Upper lobe of left lung (tissue), 6 donors: Measurements from ENCODE around the gene ARAP2. TPM values are rescaled to one million over a fixed set of nuclear protein-coding genes. Genes with fewer than 3 reads are reported as not detected.

Experiments used
- ATAC-seq, 2 donors: fragments of 200-7000 bp; cut with Tn5 transposase; one replicate each; pipeline ENCODE4 v1.9.1; 2022; ENCODE audit warnings: mild to moderate bottlenecking in 2 of 2, moderate library complexity in 2 of 2; ENCODE audit not compliant: low FRiP score in 2 of 2
- DNase-seq, 2 donors: peaks; one replicate each; pipeline ENCODE4 v3.0.0-alpha.2; 2019 to 2020
- H3K27ac ChIP-seq, 4 donors: fragments of 200-600 bp; sonication (generic); one replicate each; pipeline ENCODE4 v1.5.1; 2016 to 2019
- H3K27me3 ChIP-seq, 4 donors: fragments of 200-600 bp; sonication (generic); one replicate each; pipeline ENCODE4 v1.5.1; 2017 to 2019
- H3K36me3 ChIP-seq, 4 donors: fragments of 200-600 bp; sonication (generic); one replicate each; pipeline ENCODE4 v1.5.1; 2016 to 2019
- H3K4me1 ChIP-seq, 4 donors: fragments of 200-600 bp; sonication (generic); one replicate each; pipeline ENCODE4 v1.5.1; 2018 to 2019
- H3K4me3 ChIP-seq, 4 donors: fragments of 200-600 bp; sonication (generic); one replicate each; pipeline ENCODE4 v1.5.1; 2017 to 2019; ENCODE audit warnings: mild to moderate bottlenecking in 2 of 4, moderate library complexity in 1 of 4
- H3K9me3 ChIP-seq, 4 donors: fragments of 200-600 bp; sonication (generic); one replicate each; pipeline ENCODE4 v1.5.1; 2018 to 2019
- EP300 ChIP-seq, 4 donors: sonication (generic); formaldehyde crosslinking; IDR thresholded peaks; one replicate each; pipeline ENCODE4 v1.5.1; 2017; ENCODE audit warnings: antibody characterized with exemption in 4 of 4, control low read depth in 2 of 4
- POLR2A ChIP-seq, 4 donors: fragments of 450-650 bp; IDR thresholded peaks; one replicate each; pipeline ENCODE4 v1.5.1; 2016 to 2017; ENCODE audit warnings: antibody characterized with exemption in 4 of 4, mild to moderate bottlenecking in 2 of 4
- POLR2AphosphoS5 ChIP-seq, 2 donors: sonication (generic); formaldehyde crosslinking; IDR thresholded peaks; one replicate each; pipeline ENCODE4 v1.5.1; 2017; ENCODE audit warnings: antibody characterized with exemption in 2 of 2
- whole genome bisulfite sequencing, 2 donors: methylation state at CpG; one replicate each; pipeline ENCODE4 v1.1.5; 2017 to 2018; 5-methylcytosine and 5-hydroxymethylcytosine counted together
- total RNA-seq, 6 donors: library from RNA; depleted of rRNA in 4 of 6; stranded (reverse); fragments of >200 nt in 4 of 6; gene quantifications; one replicate each; pipeline versions ENCODE4 v1.1.0 to v1.2.1, GENCODE V29; 2016 to 2021
- TF ChIP-seq, protein P1 (sequence below), 6 experiments: fragments of 450-650 bp in 4 of 6; fragments of 200-600 bp in 2 of 6; sonication (generic) in 2 of 6; IDR thresholded peaks; one replicate each; pipeline ENCODE4 v1.5.1; 2016 to 2019; ENCODE audit warnings: antibody characterized with exemption in 6 of 6
- donor health status: DM: no; HTN: no; CAD: no; lungs with moderate emphysema.
- donor health status: DM: no; HTN: yes; CAD: no; lungs with severe emphysema.

Gene ARAP2
- total RNA-seq, 6 donors from 2014 or later, result 35.6 to 270 (median 95.2) TPM

DNA sequence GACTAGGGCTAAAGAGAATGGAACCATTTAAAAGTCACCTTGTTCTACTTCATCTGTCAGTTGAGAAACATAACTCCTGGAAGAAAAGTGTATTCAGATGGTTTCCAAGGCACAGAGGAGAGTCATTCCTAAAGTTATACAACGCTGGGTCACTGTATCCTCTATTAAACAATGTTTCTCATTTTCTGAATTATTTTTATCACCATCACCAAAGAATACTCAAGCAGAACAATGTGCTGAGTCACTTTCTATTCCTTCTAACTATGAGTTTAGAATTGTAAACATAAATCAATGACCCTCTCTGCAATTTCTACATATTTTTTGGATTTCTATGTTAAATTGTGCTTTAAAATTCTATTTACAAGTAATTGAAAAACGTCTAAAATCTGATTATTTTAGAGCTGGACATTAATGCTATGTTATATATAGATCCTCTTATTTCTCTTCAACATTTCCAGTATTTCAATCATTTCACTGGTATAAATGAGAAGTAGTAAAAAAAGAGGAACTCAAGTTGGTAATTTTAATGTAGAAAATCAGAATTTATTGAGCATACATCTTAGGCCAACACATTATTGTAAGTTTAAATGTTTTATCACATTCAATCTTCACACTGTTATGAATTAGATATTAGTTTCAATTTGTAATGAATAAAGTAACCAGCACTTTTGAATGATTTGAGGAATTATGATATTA is 44.6 kb upstream of the ARAP2 start:
- H3K4me3 ChIP-seq, result no peak overlapping the region
- H3K4me1 ChIP-seq, result no peaks in the 10 kb centered on the region
- H3K36me3 ChIP-seq, result no peaks in the 10 kb centered on the region
- no peak overlapping the region for H3K27ac ChIP-seq
- TF ChIP-seq EP300 (IDR thresholded peaks at IDR 0.05), result no peak
- TF ChIP-seq, protein P1, sequence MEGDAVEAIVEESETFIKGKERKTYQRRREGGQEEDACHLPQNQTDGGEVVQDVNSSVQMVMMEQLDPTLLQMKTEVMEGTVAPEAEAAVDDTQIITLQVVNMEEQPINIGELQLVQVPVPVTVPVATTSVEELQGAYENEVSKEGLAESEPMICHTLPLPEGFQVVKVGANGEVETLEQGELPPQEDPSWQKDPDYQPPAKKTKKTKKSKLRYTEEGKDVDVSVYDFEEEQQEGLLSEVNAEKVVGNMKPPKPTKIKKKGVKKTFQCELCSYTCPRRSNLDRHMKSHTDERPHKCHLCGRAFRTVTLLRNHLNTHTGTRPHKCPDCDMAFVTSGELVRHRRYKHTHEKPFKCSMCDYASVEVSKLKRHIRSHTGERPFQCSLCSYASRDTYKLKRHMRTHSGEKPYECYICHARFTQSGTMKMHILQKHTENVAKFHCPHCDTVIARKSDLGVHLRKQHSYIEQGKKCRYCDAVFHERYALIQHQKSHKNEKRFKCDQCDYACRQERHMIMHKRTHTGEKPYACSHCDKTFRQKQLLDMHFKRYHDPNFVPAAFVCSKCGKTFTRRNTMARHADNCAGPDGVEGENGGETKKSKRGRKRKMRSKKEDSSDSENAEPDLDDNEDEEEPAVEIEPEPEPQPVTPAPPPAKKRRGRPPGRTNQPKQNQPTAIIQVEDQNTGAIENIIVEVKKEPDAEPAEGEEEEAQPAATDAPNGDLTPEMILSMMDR (IDR thresholded peaks at IDR 0.05), result no peak
- no peak for TF ChIP-seq POLR2AphosphoS5 (IDR thresholded peaks at IDR 0.05)
- no peak for TF ChIP-seq POLR2A (IDR thresholded peaks at IDR 0.05)
- H3K27me3 ChIP-seq, result no peaks in the 10 kb centered on the region
- no peak for DNase-seq
- no peak for ATAC-seq
- WGBS, 2 donors, result 44 to 54% methylated on average over 2 of the region's 2 CpGs
- H3K9me3 ChIP-seq, result no peaks in the 10 kb centered on the region

DNA sequence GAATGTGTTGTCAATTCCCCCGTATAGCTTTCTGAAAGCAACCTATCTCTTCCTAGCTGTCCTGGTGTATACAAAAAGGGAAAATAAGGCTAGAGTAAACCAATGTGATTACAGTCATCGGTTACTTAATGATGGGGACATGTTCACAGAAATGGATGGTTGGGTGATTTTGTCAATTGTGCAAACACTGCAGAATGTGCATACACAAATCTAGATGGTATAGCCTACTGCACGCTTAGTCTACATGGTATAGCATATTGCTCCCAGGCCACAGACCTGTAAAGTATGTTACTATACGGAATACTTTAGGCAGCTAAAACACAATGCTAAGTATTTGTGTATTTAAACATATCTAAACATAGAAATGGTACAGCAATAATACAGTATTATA is 42.2 kb upstream of the ARAP2 start:
- no peak overlapping the region for H3K27ac ChIP-seq
- ATAC-seq, result no peak
- H3K9me3 ChIP-seq, result no peaks in the 10 kb centered on the region
- H3K27me3 ChIP-seq, result no peaks in the 10 kb centered on the region
- H3K4me1 ChIP-seq, result no peaks in the 10 kb centered on the region
- H3K4me3 ChIP-seq, result no peak overlapping the region
- no peak for DNase-seq
- no peaks in the 10 kb centered on the region for H3K36me3 ChIP-seq
- TF ChIP-seq POLR2A (IDR thresholded peaks at IDR 0.05), result no peak
- TF ChIP-seq POLR2AphosphoS5 (IDR thresholded peaks at IDR 0.05), result no peak
- TF ChIP-seq EP300 (IDR thresholded peaks at IDR 0.05), result no peak
- TF ChIP-seq, protein P1 (IDR thresholded peaks at IDR 0.05), result no peak
- WGBS, 2 donors, result 82 to 87% methylated on average over 4 of the region's 4 CpGs

DNA sequence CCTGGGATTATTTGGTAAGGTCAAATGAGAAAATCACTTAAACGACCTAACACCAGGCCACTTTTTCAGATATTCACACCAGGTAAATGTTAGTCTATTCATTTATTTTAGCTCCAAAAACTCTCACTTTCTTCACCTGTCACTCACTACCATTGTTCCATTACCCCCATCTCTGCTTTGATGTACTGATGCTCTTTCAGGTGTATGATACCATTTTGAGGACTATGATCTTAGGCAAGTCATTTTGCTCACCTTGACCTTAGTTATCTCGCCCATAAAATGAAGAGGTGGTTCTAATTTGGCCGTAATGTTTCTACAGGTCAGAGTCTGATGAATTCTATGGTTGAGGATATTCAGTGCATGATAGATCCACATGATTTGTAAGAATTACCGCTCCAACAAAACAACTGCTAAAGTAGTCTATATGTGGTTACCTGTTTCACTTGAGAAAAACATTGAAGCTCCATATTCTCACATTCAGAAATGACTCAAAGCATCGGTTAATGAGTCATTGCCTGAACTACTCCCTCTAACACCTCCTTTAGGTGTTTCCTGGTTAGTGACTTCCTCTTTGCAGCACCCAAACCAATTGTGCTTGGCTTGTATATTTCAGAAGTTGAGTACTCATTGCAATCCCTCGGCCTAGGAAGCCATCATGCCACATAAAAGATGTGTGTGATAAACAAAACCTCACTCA is 41.6 kb upstream of the ARAP2 start:
- H3K27ac ChIP-seq, result no peak overlapping the region
- ATAC-seq (peak in 1 of 2 donors; percentile 44), DNase-seq (no peak)
- TF ChIP-seq EP300 (IDR thresholded peaks at IDR 0.05), result no peak
- no peak for TF ChIP-seq POLR2A (IDR thresholded peaks at IDR 0.05)
- no peak for TF ChIP-seq POLR2AphosphoS5 (IDR thresholded peaks at IDR 0.05)
- TF ChIP-seq, protein P1 (IDR thresholded peaks at IDR 0.05), result no peak
- no peaks in the 10 kb centered on the region for H3K36me3 ChIP-seq
- H3K27me3 ChIP-seq, result no peaks in the 10 kb centered on the region
- peaks cover 0 to under 1% (median 0%) of the 10 kb centered on the region in 4 donors for H3K4me1 ChIP-seq
- no peak overlapping the region for H3K4me3 ChIP-seq
- WGBS, 2 donors, result 80% methylated on average over 6 of the region's 6 CpGs
- no peaks in the 10 kb centered on the region for H3K9me3 ChIP-seq

DNA sequence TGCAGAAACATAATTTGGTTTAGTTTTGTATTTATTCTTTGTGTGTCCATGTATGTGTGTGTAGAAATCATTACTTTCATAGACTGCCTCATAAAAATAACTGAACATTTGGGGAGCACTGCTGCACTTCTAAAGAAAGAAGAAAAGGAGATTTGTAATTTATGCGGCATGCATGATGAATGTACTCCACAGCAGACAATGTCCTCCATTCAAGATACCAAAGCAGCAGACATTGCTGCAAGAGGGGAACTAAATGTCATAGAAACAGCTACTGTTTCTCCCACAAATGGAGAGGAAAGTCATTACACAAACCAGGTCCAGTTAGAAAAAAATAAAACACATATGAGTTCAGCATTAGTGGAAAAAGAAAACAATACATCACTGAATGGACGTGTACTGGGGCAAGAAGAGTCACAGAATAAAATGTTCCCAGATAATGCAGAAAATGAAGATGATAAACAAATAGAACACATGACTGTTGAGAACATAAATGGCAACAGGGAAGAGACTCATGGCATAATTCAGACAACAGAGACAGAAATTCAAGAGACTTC is 39.7 kb upstream of the ARAP2 start:
- WGBS, 2 donors, result 80 to 85% methylated on average over 2 of the region's 2 CpGs
- ATAC-seq, result no peak

DNA sequence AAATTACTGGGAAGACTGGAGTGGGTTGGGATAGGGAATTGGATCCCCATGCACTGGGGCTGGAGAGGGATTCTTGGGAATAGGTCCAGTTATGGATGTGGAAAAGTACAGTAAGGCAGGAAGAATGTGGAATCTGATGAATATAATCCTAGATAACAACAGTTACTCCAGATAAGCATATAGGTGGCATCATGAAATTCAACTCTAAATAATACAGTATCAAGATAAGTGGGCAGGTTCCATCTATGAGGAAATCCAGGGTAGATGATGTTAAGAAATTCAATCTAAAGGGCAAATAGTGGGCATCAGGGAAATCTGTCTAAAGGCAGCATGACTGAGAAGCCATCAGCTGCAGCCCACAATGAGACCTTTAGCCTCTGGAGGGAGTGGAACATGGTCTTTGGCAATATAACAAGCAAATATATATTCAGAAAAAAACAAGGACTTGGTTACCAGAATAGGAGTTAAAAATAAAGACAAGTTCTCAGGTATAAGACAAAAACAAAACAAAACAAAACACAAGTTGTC is 38.3 kb upstream of the ARAP2 start:
- DNase-seq (no peak), ATAC-seq (no peak)
- Histone ChIP-seq H3K27ac (no peak overlapping the region), H3K36me3 (no peaks in the 10 kb centered on the region), H3K4me1 (peaks cover 0 to 7% (median 0%) of the 10 kb centered on the region in 4 donors), H3K27me3 (no peaks in the 10 kb centered on the region), H3K4me3 (peak overlapping the region in 3 of 4 donors; percentile 1 to 3 (median 3)), H3K9me3 (no peaks in the 10 kb centered on the region)
- TF ChIP-seq POLR2A (IDR thresholded peaks at IDR 0.05) (no peak), POLR2AphosphoS5 (IDR thresholded peaks at IDR 0.05) (no peak), EP300 (IDR thresholded peaks at IDR 0.05) (no peak)
- TF ChIP-seq, protein P1 (IDR thresholded peaks at IDR 0.05), result no peak

More for the DNA sequence above, 39.7 kb upstream of the ARAP2 start:
- no peaks in the 10 kb centered on the region for H3K9me3 ChIP-seq
- no peak overlapping the region for H3K27ac ChIP-seq
- H3K4me3 ChIP-seq, result peak overlapping the region in 1 of 4 donors; percentile 1
- DNase-seq, result no peak
- no peaks in the 10 kb centered on the region for H3K27me3 ChIP-seq
- TF ChIP-seq EP300 (IDR thresholded peaks at IDR 0.05) (no peak), POLR2AphosphoS5 (IDR thresholded peaks at IDR 0.05) (no peak)
- H3K4me1 ChIP-seq, result peaks cover 0 to 7% (median 0%) of the 10 kb centered on the region in 4 donors
- H3K36me3 ChIP-seq, result no peaks in the 10 kb centered on the region
